HG03354 (cell line): ENCODE data around the gene PTBP3.
"Not testable (repeated sequence)": the region's sequence is repeated elsewhere in the genome, so short reads cannot be mapped to it uniquely, and the experiment has no call there.

Experiments used
- ATAC-seq: cut with Tn5 transposase; IDR thresholded peaks from one replicate; pipeline ENCODE4 v1.9.1; 2021; ENCODE audit warnings: mild to moderate bottlenecking; ENCODE audit not compliant: unreplicated experiment, poor library complexity, severe bottlenecking

PTBP3 gene

DNA sequence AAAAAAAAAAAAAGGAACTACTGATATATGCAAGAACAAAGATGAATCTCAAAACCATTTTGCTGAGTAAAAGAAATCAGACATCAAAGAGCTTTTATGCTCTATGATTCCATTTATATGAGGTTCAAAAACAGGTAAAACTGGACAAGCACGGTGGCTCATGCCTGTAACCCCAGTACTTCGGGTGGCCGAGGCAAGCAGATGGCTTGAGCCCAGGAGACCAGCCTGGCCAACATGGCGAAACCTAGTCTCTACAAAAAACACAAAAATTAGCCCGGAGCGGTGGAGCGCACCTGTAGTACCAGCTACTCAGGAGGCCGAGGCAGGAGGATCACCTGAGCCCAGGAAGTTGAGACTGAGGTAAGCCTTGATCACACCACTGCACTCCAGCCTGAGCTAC, 7.8 kb downstream of the PTBP3 start:
- no peak for ATAC-seq

DNA sequence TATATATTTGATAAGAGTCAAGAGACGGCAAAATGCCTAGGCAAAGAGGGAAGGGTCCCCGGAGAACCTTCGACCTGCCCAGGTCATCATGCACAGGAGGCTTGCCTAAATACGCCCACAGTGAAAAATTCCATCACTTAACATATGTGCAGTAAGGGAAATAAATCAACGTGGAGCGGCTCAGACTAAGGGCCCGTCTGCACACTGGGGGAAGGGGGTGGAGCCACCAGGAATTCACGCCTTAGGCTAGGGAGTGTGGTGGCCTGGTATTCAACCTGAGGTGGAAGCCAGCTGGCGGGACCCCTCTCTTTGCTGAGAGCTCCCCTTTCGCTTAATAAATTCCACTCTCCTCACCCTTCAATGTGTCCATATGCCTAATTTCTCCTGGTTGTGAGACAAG, 8.3 kb downstream of the PTBP3 start:
- ATAC-seq, result no peak

DNA sequence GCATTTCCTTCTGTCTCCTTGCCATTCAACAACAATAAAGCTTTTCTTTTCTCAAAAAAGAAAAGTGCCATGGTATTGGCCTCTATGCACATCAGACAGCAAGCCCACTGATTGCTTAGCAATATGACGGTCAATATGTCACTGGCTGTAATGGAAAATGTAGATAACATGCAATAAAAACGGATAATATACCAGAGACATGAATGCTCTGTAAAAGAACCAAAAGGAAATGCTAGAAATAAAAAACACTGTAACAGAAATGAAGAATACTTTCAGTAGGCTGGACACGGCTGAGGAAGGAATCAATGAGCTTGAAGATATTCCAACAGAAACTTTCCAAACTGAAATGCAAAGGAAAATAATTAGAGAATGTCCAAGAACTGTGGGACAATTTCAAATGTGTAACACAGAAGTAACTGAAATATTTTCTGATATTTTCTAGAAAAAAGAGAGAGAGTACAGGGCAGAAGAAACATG, 10.0 kb downstream of the PTBP3 start:
- no peak for ATAC-seq

DNA sequence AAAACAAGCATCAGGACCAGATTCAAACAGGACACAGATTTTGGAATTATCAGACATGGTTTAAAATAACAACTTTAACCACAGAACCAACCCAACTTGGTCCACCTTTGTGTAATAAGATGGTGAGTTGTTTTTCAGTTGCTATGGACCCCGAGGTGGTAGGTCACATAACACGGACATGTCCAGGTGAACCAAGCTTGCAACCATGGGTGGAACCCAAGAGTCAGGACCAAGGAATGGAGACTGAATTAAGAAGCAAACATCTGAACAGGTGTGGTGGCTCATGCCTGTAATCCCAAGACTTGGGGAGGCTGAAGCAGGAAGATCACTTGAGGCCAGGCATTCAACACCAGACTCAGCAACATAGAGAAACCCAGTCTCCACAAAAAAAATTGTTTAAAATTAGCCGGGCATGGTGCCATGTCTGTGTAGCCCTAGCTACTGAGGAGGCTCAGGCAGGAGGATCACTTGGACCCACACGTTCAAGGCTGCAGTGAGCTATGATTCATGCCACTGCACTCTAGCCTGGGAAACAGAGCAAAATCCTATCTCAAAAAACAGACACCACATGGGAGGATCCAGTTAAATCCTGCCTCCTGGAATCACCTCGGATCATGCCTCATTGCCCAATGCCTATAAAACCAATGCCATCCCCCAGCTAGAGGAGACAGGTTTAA, 10.6 kb downstream of the PTBP3 start:
- ATAC-seq, result no peak

DNA sequence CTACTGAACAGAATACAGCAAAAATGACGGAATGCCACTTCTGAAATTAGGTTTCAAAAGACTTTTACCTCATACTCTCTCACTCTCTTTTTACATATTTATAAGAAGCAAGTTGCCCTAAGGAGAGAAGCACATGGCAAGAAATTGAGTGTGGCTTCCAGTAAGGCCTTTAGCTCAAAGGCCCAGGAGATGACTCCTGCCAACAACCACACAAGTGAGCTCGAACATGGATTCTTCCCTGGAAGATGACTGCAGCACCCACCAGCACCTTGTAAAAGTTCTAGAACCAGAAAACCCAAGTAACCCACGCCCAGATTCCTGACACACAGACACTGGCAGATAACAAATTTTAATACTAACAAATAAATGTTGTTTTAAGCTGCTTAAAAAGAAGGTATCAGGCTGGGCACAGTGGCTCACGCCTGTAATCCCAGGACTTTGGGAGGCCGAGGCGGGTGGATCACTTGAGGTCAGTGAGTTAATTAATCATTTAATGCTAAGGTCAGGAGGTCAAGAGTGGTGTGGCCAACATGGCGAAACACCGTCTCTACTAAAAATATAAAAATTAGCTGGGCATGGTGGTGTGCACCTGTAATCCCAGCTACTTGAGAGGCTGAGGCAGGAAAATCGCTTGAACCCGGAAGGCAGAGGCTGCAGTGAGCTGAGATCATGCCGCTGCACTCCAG, 17.0 kb downstream of the PTBP3 start:
- ATAC-seq, result no peak

DNA sequence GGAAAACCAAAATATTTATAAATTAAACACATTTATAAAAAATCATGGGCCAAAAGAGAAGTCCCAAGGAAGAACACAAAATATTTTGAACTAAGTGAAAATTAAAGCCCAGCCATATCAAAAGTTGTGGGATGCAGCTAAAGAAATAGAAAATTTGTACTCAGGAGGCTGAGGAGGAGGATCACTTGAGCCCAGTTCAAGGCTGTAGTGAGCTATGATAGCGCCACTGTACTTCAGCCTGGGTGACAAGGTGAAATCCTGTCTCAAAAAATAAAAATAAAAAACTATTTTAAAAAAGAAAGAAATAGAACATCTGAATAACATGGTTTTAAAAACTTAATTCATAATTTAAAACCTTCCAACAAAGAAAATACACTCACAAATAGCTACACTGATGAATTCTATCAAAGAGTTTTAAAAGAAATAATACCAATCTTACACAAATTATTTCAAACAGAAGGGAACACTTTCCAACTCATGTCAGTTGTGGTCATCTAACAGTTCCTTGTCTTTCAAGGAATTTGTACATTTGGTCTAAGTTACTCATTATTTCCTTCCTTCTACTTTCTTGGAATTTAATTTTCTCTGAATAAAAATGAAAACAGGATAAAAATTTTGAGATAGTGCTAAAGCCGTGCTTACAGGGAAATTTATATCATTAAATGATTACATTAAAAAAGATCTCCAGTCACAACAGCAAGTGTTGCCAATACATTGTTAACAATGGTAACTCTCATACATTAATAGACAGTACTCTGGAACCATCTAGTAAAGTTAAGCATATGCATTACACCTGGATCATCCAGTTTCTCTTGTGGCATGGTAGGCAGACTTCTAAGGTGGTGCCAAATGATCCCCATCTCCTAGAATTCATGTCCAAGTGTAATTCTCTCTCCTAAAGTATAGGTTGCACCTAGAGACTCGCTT, 17.8 kb downstream of the PTBP3 start:
- ATAC-seq, result no peak

DNA sequence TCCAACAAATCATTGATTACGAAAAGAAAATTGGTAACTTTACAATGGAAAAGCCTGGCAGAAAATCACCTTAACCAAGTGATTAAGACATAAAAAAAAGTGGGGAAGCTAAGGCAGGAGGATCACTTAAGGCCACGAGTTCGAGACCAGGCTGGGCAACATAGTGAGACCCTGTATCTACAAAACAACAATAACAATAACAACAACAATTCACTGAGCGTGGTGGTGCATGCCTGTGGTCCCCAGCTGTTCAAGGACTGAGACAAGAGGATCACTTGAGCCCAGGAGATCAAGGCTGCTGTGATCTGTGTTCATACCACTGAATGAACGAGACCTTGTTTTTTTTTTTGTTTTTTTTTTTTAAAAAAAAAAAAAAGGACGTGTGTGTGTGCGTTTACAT, 21.3 kb downstream of the PTBP3 start:
- no peak for ATAC-seq

DNA sequence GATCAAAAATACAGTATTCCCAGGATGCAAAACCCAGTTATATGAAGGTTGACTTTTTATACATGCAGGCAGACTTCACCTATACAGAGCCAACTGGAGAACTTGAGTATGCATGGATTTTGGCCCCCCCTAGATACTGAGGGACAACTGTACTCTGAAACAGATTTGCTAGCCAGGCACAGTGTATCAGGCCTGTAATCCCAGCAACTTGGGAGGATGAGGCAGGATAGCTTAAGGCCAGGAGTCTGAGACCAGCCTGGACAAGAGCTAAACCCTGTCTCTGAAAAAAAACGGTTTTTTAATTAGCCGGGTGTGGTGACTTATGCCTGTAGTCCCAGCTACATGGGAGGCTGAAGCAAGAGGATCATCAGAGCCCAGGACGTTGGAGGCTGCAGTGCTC, 21.9 kb downstream of the PTBP3 start:
- ATAC-seq, result no peak

DNA sequence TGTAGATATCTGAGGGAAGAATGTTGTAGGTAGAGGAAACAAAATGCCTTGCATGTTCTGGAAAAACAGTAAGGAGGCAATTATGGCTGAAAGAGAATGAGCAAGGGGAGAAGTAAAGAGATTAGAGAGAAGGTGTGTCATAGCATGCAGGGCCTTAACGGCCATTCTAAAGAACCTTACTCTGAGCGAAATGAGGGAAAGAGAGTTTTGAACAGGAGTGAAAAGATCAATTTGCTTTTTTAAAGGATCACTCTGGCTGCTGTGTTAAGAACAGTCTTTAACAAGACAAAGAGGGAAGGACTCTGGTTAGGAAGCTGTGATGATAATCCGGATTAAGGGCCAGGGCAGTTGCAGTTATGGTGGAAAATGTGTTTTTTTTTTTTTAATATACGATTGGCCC, 22.6 kb downstream of the PTBP3 start:
- no peak for ATAC-seq

DNA sequence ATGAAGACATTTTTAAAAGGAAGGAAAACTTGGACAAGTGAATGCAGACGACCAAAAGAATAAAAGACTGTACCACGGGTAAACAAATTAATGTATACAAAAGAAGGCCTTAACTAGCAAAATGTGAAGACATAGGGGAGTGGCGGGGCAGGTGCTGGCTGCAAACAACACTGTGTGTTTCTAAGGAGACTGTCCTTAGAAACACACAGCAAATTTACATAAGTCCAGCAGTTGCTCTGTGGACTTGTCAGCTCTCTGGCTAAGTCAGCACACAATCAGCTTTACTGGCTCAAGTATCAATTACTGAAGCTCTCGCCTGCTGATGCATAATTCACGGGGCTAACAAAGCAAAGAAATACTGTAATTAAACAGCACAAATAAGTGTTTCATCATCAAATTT, 24.8 kb downstream of the PTBP3 start:
- ATAC-seq, result no peak

DNA sequence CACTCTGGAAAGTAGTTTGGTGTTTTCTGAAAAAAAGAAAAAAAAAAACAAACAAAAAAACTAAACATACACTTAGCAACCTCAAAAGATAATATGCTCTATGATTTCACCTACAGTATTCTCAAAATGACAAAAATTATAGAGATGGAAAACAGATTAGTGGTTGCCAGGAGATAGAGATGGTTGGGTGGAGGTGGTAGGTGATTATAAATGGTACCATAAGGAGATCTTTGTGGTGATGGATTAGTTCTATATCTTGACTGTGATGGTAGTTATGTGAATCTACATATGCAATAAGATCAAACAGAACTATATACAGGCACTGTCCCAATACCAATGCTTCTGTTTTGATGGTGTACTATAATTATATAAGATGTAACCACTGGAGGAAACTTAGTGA, 32.0 kb downstream of the PTBP3 start:
- no peak for ATAC-seq

DNA sequence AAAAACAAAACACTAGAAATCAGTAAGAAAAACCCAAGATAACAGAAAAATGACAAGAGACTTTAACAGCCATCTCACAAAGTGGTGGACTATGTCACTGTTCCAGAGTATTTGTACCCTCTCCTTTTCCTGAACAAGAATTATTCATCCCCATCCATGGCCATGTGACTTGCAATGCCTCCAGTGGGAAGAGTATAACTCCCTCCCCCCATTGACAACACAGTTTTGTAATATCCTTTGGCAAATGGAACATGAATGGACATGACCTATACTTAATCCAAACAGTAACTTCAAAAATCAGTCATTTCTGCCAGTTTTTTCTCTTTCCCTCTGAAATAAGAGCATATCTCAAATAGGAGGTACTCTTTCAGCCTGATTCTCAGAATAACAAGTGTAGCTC, 33.9 kb downstream of the PTBP3 start:
- no peak for ATAC-seq

DNA sequence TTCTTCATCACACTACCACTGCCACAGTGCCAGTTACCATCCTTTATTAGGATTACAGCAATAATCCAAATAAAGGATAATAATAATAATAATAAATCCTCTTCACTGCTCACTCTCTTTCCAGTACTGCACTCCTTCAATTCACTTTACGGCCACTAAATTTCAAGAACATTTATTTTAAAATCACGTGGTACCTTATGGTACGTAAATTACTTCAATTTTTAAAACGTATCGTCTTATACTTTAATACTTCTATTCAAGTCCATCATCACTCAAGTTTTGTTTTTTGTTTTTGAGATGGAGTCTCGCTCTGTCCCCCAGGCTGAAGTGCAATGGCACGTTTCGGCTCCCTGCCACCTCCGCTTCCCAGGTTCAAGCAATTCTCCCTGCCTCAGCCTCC, 36.5 kb downstream of the PTBP3 start:
- no peak for ATAC-seq

DNA sequence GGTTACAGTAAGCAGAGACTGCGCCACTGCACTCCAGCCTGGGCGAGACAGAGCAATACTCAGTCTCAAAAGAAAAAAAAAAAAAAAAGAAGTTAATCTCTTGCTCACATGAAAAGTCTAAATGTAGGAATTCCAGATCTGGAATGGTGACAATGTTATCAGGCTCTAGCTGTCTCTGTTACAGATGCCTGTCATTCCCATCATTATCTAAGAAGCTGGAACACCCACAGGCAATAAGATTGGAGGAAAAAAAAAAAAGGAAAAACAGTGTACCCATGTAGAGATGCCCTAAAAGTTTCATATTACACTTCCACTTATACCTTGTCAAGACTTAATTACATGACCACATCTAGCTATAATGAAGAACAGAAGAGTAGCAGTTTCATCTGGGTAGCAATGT, 38.2 kb downstream of the PTBP3 start:
- no peak for ATAC-seq

DNA sequence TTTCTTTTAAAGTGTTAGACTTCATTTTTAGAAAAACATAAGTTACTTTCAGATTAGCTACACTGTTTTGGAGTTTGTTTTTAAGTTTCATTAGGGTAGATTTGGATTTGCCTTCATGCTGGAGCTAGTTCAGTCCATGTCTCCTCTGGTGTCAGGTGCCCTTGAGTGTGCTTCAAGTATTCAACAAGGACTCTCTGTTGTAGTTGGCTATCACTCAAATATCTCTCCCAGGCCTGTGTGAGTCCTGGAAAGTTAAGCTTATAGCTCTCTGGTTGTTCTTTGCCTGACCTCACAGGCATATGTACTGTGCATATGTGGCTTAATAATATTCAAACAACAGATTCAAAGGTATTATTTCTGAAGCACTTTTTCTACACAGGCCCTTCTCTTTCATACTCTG, 45.4 kb downstream of the PTBP3 start:
- no peak for ATAC-seq

DNA sequence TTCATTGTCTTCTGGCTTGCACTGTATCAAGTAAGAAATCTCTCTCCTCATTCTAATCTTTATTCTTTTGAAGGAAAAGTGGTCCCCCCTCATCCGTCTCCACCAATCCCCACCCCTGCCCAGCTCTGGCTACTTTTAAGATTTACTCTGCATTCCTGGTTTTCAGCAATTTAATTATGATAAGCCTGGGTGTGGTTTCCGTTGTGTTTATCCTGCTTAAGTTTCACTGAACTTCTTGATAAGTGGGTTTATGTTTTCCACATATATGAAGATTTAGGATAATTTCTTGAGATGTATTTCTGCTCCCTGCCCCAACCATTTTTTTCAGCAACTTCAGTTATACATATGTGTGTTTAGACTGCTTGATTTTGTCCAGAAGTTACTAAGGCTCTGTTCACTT, 46.5 kb downstream of the PTBP3 start:
- ATAC-seq, result no peak

DNA sequence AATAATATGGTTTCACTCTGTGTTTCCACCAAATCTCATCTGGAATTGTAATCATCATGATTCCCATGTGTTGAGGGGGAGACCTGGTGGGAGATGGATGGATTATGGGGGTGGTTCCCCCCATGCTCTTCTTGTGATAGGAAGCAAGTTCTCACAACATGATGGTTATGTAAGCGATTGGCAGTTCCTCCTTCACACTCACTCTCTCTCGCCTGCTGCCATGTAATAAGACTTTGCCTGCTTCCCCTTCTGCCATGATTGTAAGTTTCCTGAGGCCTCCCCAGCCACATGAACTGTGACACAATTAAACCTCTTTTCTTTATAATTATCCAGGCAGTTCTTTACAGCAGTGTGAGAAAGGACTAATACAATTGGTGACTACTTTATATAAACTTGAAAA, 48.4 kb downstream of the PTBP3 start:
- no peak for ATAC-seq

DNA sequence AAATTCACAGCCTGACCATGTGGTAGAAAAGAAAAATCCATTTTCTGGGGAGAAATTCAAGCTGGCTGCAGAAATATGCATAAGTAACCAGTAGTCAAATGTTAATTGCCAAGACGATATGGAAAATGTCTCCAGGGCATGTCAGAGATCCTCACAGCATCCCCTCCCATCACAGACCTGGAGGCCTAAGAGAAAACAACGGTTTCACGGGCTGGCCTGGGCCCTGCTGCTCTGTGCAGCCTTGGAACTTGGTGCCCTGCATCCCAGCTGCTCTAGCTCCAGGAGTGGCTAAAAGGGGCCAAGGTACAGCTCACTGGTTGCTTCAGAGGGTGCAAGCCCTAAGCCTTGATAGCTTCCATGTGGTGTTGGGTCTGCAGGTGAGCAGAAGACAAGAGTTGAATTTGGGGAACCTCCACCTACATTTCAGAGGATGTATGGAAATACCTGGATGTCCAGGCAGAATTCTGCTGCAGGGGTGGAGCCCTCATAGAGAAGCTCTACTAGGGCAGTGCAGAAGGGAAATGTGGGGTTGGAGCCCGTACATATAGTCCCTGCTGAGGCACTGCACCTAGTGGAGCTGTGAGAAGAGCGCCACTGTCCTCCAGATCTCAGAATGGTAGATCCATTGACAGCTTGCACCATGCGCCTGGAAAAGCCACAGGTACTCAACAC, 49.7 kb downstream of the PTBP3 start:
- ATAC-seq, result no peak

DNA sequence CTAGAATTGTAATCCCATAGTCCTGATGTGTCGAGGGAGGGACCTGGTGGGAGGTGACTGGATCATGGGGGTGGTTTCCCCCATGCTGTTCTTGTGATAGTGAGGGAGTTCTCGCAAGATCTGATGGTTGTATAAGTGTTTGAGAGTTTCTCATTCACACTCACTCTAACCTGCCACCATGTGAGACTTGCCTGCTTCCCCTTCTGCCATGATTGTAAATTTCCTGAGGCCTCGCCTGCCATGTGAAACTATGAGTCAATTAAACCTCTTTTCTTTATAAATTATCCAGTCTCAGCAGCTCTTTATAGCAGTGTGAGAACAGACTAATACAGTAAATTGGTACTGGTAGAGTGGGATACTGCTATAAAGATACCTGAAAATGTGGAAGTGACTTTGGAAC, 50.6 kb downstream of the PTBP3 start:
- not testable (repeated sequence) for ATAC-seq

DNA sequence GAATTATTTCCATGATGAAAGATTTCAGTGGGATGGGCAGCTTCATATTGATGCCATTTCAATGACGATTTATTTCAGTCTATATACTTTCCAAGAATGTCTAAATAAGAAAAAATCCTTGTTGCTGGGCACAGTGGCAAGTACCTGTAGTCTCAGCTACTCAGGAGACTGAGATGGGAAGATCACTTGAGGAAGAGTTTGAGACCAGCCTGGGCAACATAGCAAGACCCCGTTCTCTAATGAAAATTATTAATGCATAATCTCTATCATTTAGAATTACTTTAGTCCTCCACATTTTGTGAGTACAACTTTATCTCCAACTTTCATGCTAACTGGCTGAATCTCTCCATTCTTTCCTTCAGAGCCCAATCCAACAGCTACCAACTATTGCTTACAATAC, 52.5 kb downstream of the PTBP3 start:
- ATAC-seq, result no peak
